Caco-2 (cell line): ENCODE results near the gene NCLN. TPM values are rescaled to one million over a fixed set of nuclear protein-coding genes. Genes with fewer than 3 reads are reported as not detected.

Experiments used
- BruUV-seq: library from RNA; stranded (reverse); fragments of 400-500 nt; replicated peaks from 2 replicates; lab custom pipeline; 2021; lab: Mats Ljungman, UMichigan
- CTCF ChIA-PET: fragments of 300-600 bp; sonication (Branson Sonifier 250); formaldehyde crosslinking; loops from one replicate; lab custom pipeline; 2022; ENCODE audit warnings: antibody characterized with exemption; lab: Charles Lee
- POLR2A ChIA-PET: fragments of 300-600 bp; sonication (Branson Sonifier 250); formaldehyde crosslinking; loops from one replicate; lab custom pipeline; 2022; ENCODE audit warnings: antibody characterized with exemption; lab: Charles Lee
- DNase-seq, 2 experiments: peaks; one replicate each; pipeline versions ENCODE4 v3.0.0 to v3.0.0-alpha.2; 2020 to 2022
- H3K27me3 ChIP-seq: replicated peaks from 2 replicates; pipeline ENCODE4 v1.6.0; 2011; ENCODE audit warnings: low read length; ENCODE audit not compliant: control insufficient read depth, insufficient read depth
- H3K36me3 ChIP-seq: 2 replicates; pipeline ENCODE4 v1.5.1; 2011; ENCODE audit warnings: low read length; ENCODE audit not compliant: control insufficient read depth, insufficient read depth
- H3K4me1 ChIP-seq: fragments of 250-450 bp; sonication (Bioruptor Pico); 2 replicates; pipeline ENCODE4 v1.5.1; 2020; ENCODE audit warnings: mild to moderate bottlenecking
- H3K4me3 ChIP-seq: 2 replicates; pipeline ENCODE4 v1.5.1; 2011; ENCODE audit warnings: low read depth, mild to moderate bottlenecking, control low read depth, low read length
- H3K9me3 ChIP-seq: fragments of 250-450 bp; sonication (Bioruptor Pico); 2 replicates; pipeline ENCODE4 v1.5.1; 2020; ENCODE audit warnings: mild to moderate bottlenecking, moderate library complexity
- H3K27ac Mint-ChIP-seq: one replicate; pipeline ENCODE4 v1.8.0; 2022; ENCODE audit warnings: mixed read lengths; ENCODE audit not compliant: unreplicated experiment
- H3K27me3 Mint-ChIP-seq: one replicate; pipeline ENCODE4 v1.8.0; 2022; ENCODE audit warnings: mixed read lengths; ENCODE audit not compliant: insufficient read depth, unreplicated experiment
- H3K36me3 Mint-ChIP-seq: one replicate; pipeline ENCODE4 v1.8.0; 2022; ENCODE audit warnings: mild to moderate bottlenecking, mixed read lengths; ENCODE audit not compliant: insufficient read depth, unreplicated experiment
- H3K4me1 Mint-ChIP-seq: one replicate; pipeline ENCODE4 v1.8.0; 2022; ENCODE audit warnings: low read depth, mixed read lengths; ENCODE audit not compliant: unreplicated experiment
- H3K4me3 Mint-ChIP-seq: one replicate; pipeline ENCODE4 v1.8.0; 2022; ENCODE audit warnings: mild to moderate bottlenecking, moderate library complexity, mixed read lengths; ENCODE audit not compliant: unreplicated experiment
- H3K9me3 Mint-ChIP-seq: one replicate; pipeline ENCODE4 v1.8.0; 2022; ENCODE audit warnings: mixed read lengths; ENCODE audit not compliant: unreplicated experiment
- CTCF ChIP-seq, 2 experiments: fragments of 200-600 bp in 1 of 2; IDR thresholded peaks; 1 replicate in 1 of 2; 2 replicates in 1 of 2; pipeline versions ENCODE4 v1.5.1 to v1.8.0; 2011 to 2022; ENCODE audit warnings: antibody characterized with exemption in 1 of 2, control low read depth in 1 of 2, inconsistent platforms in 1 of 2, low read depth in 1 of 2, low read length in 1 of 2, mild to moderate bottlenecking in 1 of 2, moderate library complexity in 1 of 2; ENCODE audit not compliant: insufficient read depth in 1 of 2, severe bottlenecking in 1 of 2, unreplicated experiment in 1 of 2
- intact Hi-C: fragments of 100-400 bp; cut with micrococcal nuclease; formaldehyde crosslinking; loops from one replicate; pipeline ENCODE4 v1.10.0; 2022; ENCODE audit not compliant: unreplicated experiment
- total RNA-seq: library from RNA; stranded (reverse); gene quantifications from 2 replicates; pipeline ENCODE4 v1.2.3, GENCODE V29; 2022

Gene NCLN
- total RNA-seq, 1 experiment from 2014 or later = 87.3 TPM

- H3K36me3 ChIP-seq = no peaks in the 10 kb centered on the region
- Mint-ChIP-seq H3K36me3 (peaks cover 15% of the 10 kb centered on the region), H3K27me3 (no peaks in the 10 kb centered on the region), H3K9me3 (no peaks in the 10 kb centered on the region), H3K27ac (no peak overlapping the region), H3K4me1 (no peaks in the 10 kb centered on the region), H3K4me3 (no peak overlapping the region)
- no peak overlapping the region for H3K4me3 ChIP-seq
- POLR2A ChIA-PET = no interaction called here
- intact Hi-C loops = no loop called here
- H3K9me3 ChIP-seq = no peaks in the 10 kb centered on the region
- H3K27me3 ChIP-seq = no peaks in the 10 kb centered on the region
- CTCF ChIA-PET = no interaction called here
- TF ChIP-seq CTCF (IDR thresholded peaks at IDR 0.05; ENCODE audit: insufficient read depth in 1 of 2, low read depth in 1 of 2, low read length in 1 of 2, severe bottlenecking in 1 of 2, unreplicated experiment in 1 of 2) = no peak
- H3K4me1 ChIP-seq = no peaks in the 10 kb centered on the region
- no peak for DNase-seq
- BruUV-seq = no TSS peak
Measured at GRCh38 chr19:3196064-3196932, 10.6 kb downstream of the NCLN start.

GRCh38 chr19:3196933-3197205 is 11.1 kb downstream of the NCLN start:
- Mint-ChIP-seq H3K27me3 (no peaks in the 10 kb centered on the region), H3K27ac (no peak overlapping the region), H3K9me3 (no peaks in the 10 kb centered on the region), H3K4me3 (no peak overlapping the region), H3K36me3 (peaks cover 17% of the 10 kb centered on the region), H3K4me1 (no peaks in the 10 kb centered on the region)
- Histone ChIP-seq H3K4me3 (no peak overlapping the region), H3K4me1 (no peaks in the 10 kb centered on the region), H3K9me3 (no peaks in the 10 kb centered on the region), H3K36me3 (no peaks in the 10 kb centered on the region), H3K27me3 (no peaks in the 10 kb centered on the region)
- no TSS peak for BruUV-seq
- no peak for TF ChIP-seq CTCF (IDR thresholded peaks at IDR 0.05; ENCODE audit: insufficient read depth in 1 of 2, low read depth in 1 of 2, low read length in 1 of 2, severe bottlenecking in 1 of 2, unreplicated experiment in 1 of 2)
- intact Hi-C loops = no loop called here
- DNase-seq = no peak
- CTCF ChIA-PET = interaction anchor here (0.6 kb wide), 1 partner anchor 8 kb away, joined by 3 read pairs; no protein-coding TSS in a partner anchor
- POLR2A ChIA-PET = no interaction called here

- Mint-ChIP-seq H3K9me3 (no peaks in the 10 kb centered on the region), H3K27me3 (no peaks in the 10 kb centered on the region), H3K4me3 (no peak overlapping the region), H3K27ac (no peak overlapping the region), H3K36me3 (peaks cover 17% of the 10 kb centered on the region), H3K4me1 (no peaks in the 10 kb centered on the region)
- no peak overlapping the region for H3K4me3 ChIP-seq
- H3K9me3 ChIP-seq = no peaks in the 10 kb centered on the region
- no peak for TF ChIP-seq CTCF (IDR thresholded peaks at IDR 0.05; ENCODE audit: insufficient read depth in 1 of 2, low read depth in 1 of 2, low read length in 1 of 2, severe bottlenecking in 1 of 2, unreplicated experiment in 1 of 2)
- POLR2A ChIA-PET = no interaction called here
- DNase-seq = no peak
- H3K27me3 ChIP-seq = no peaks in the 10 kb centered on the region
- CTCF ChIA-PET = interaction anchor here (0.6 kb wide), 1 partner anchor 20 kb away, joined by 5 read pairs; no protein-coding TSS in a partner anchor
- no peaks in the 10 kb centered on the region for H3K4me1 ChIP-seq
- BruUV-seq = no TSS peak
- H3K36me3 ChIP-seq = no peaks in the 10 kb centered on the region
- intact Hi-C loops = no loop called here
Measured at GRCh38 chr19:3198901-3199700, 13.4 kb downstream of the NCLN start.
